Endometrial microvascular endothelial cells (primary cell): ENCODE results near the gene LRP1-AS. TPM values are rescaled to one million over a fixed set of nuclear protein-coding genes. Genes with fewer than 3 reads are reported as not detected.

Source experiments
- in situ Hi-C: cut with HindIII; loops from 2 replicates; pipeline ENCODE4 v1.10.0; 2017; ENCODE audit warnings: low sequenced_read_pairs, low pct_unique_long_range_greater_than_20kb; ENCODE audit errors: inconsistent ontology term
- total RNA-seq: library from RNA; depleted of rRNA; stranded (reverse); fragments of >200 nt; gene quantifications from one replicate; pipeline ENCODE4 v1.2.3, GENCODE V29; 2015; ENCODE audit errors: inconsistent ontology term

Gene LRP1-AS
- total RNA-seq = not detected

GRCh38 chr12:57146961-57147944, at the start of gene LRP1-AS:
Gene LRP1-AS, minus strand, starts transcription at chr12:57147619.
- in situ Hi-C loops = no loop called here

- in situ Hi-C loops = no loop called here
Measured at GRCh38 chr12:57196956-57197355, 49.5 kb upstream of the LRP1-AS start.

GRCh38 chr12:57196439-57196838, 49.0 kb upstream of the LRP1-AS start:
- in situ Hi-C loops = no loop called here

GRCh38 chr12:57195611-57196371, 48.4 kb upstream of the LRP1-AS start:
- in situ Hi-C loops = no loop called here

GRCh38 chr12:57195186-57195585, 47.8 kb upstream of the LRP1-AS start:
- in situ Hi-C loops = no loop called here

- in situ Hi-C loops = no loop called here
Measured at GRCh38 chr12:57194253-57194652, 46.8 kb upstream of the LRP1-AS start.

- in situ Hi-C loops = no loop called here
Measured at GRCh38 chr12:57193706-57194245, 46.4 kb upstream of the LRP1-AS start.

- in situ Hi-C loops = no loop called here
Measured at GRCh38 chr12:57192920-57193319, 45.5 kb upstream of the LRP1-AS start.

- in situ Hi-C loops = no loop called here
Measured at GRCh38 chr12:57191410-57191809, 44.0 kb upstream of the LRP1-AS start.

- in situ Hi-C loops = no loop called here
Measured at GRCh38 chr12:57190821-57191220, 43.4 kb upstream of the LRP1-AS start.

GRCh38 chr12:57190037-57190436, 42.6 kb upstream of the LRP1-AS start:
- in situ Hi-C loops = no loop called here

GRCh38 chr12:57188090-57188425, 40.6 kb upstream of the LRP1-AS start:
- in situ Hi-C loops = no loop called here

GRCh38 chr12:57187222-57188089, 40.0 kb upstream of the LRP1-AS start:
- in situ Hi-C loops = no loop called here

- in situ Hi-C loops = no loop called here
Measured at GRCh38 chr12:57185906-57186508, 38.6 kb upstream of the LRP1-AS start.

- in situ Hi-C loops = no loop called here
Measured at GRCh38 chr12:57185403-57185802, 38.0 kb upstream of the LRP1-AS start.

- in situ Hi-C loops = no loop called here
Measured at GRCh38 chr12:57183939-57184725, 36.7 kb upstream of the LRP1-AS start.

- in situ Hi-C loops = no loop called here
Measured at GRCh38 chr12:57182918-57183575, 35.6 kb upstream of the LRP1-AS start.
